Measurements from ENCODE around the gene SNX1. TPM values are rescaled to one million over a fixed set of nuclear protein-coding genes. Genes with fewer than 3 reads are reported as not detected.

SNX1 gene
- total and polyA plus RNA-seq, 2 donors: 59.4 to 76.6 TPM

DNA sequence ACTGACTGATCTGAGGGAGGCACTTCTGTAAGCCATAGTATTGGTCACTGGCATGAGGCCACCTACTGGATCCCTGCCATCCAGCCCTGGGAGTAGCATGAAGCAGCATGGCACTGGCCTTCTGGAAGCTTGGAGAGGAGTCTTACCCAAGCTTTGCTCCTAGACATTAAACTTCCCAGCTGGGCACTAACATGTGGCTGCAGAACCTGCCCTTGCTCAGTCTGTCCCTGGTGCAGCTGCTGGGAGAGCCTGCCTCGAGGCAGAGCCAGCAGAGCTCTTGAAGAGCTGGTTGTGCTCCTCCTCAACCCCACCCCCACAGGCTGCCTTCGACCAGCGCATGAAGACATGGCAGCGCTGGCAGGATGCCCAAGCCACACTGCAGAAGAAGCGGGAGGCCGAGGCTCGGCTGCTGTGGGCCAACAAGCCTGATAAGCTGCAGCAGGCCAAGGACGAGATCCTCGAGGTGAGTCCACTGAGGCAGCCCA, 38.6 kb downstream of the SNX1 start:
- H3K4me3 ChIP-seq (ENCODE audit: low read depth, low read length): no peak overlapping the region
- 68% methylated on average over 9 of the region's 9 CpGs for WGBS
- H3K36me3 ChIP-seq (ENCODE audit: insufficient read depth): peaks cover 22% of the 10 kb centered on the region
- DNase-seq (ENCODE audit: extremely low spot score): no peak
- no peaks in the 10 kb centered on the region for H3K4me1 ChIP-seq (ENCODE audit: insufficient read depth)
- H3K27ac ChIP-seq (ENCODE audit: low read depth): no peak overlapping the region

DNA sequence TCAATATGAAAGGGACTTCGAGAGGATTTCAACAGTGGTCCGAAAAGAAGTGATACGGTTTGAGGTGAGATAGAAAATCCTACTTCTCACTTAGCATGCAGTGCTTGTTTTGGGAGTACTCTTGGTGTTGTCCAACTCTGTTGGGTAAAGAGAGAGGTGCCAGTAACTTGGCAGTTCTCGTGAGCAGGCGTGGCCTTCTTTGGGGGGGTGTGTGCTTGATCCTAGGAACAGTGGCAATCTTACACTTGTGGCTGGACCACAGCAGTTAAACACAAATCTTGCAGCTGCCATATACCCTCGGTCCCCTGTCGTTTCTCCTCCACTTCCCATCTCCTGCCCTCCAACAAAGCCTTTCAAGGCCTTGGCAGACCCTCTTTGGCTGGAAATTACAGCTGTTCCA, 40.6 kb downstream of the SNX1 start:
- H3K36me3 ChIP-seq (ENCODE audit: insufficient read depth): peaks cover 18% of the 10 kb centered on the region
- no peak for DNase-seq (ENCODE audit: extremely low spot score)
- no peaks in the 10 kb centered on the region for H3K4me1 ChIP-seq (ENCODE audit: insufficient read depth)
- WGBS: 93% methylated on average over 7 of the region's 7 CpGs
- H3K27ac ChIP-seq (ENCODE audit: low read depth): no peak overlapping the region
- H3K4me3 ChIP-seq (ENCODE audit: low read depth, low read length): no peak overlapping the region

- 76% methylated on average over 8 of the region's 8 CpGs for WGBS
- Histone ChIP-seq H3K36me3 (ENCODE audit: insufficient read depth) (peaks cover 12% of the 10 kb centered on the region), H3K27ac (ENCODE audit: low read depth) (no peak overlapping the region), H3K4me3 (ENCODE audit: low read depth, low read length) (no peak overlapping the region), H3K4me1 (ENCODE audit: insufficient read depth) (no peaks in the 10 kb centered on the region)
- no peak for DNase-seq (ENCODE audit: extremely low spot score)
Observed at GRCh38 chr15:64137226-64137833, 41.5 kb downstream of the SNX1 start.

DNA sequence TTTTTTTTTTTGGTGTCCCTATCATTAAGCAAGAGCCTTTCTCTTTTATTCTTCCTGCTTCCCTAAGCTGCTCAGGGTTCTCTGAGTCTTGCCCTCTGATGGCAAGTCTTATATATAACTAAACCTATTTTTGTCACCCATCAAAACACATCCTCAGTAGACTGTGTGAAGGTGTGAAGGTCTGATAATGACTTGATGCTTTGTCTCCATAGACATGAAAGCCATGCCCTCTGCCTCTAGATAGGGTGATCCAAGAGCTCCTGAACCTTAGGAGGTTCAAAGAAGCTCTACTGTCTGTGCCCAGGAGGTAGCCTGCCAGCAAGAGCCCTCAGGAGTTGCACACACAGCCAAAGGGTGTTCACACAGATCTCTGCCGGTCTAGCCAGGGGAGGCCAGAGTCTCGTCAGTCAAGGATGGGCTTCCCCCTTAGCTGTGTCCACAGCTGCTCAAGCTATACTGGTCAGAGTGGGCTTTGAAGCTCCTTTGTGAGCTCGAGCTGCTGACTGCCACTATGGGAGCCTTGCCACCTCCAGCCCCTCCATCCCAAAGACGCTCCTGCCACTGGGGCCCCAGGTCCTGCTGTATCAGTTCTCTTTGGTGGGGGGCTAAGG, 42.7 kb downstream of the SNX1 start:
- H3K4me3 ChIP-seq (ENCODE audit: low read depth, low read length): no peak overlapping the region
- WGBS: 93% methylated on average over 4 of the region's 4 CpGs
- no peak for DNase-seq (ENCODE audit: extremely low spot score)
- H3K27ac ChIP-seq (ENCODE audit: low read depth): no peak overlapping the region
- H3K36me3 ChIP-seq (ENCODE audit: insufficient read depth): peaks cover 12% of the 10 kb centered on the region
- no peaks in the 10 kb centered on the region for H3K4me1 ChIP-seq (ENCODE audit: insufficient read depth)

DNA sequence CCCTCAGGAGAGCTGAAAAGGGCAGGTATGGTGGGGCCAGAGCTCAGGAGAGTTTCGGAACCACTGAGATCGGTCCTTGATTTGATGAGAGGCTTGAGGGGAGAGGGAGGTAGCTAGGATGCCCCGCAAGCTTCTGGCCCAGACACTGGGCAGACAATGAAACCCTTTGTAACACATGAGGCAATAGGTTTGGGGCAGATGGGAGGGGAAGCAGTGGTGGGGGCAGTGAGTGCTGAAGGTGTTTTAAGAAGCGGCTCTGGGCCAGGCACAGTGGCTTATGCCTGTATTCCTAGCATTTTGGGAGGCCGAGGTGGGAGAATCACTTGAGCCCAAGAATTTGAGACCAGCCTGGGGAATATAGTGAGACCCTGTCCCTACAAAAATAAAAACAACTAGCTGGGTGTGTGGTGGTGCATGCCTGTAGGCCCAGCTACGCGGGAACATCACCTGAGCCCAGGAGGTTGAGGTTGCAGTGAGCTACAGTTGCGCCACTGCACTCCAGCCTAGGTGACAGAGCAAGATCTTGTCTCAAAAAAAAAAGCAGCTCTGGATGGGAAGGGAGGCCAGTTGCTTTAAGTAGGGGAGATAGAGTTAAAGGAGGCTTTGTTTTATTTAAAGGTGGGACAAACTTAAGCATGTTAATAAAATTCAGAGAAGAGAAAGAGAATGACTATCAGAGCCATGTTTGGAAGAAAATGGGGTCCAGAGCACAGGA, 46.2 kb downstream of the SNX1 start:
- Histone ChIP-seq H3K36me3 (ENCODE audit: insufficient read depth) (peaks cover 7% of the 10 kb centered on the region), H3K4me3 (ENCODE audit: low read depth, low read length) (no peak overlapping the region), H3K4me1 (ENCODE audit: insufficient read depth) (no peaks in the 10 kb centered on the region), H3K27ac (ENCODE audit: low read depth) (no peak overlapping the region)
- DNase-seq (ENCODE audit: extremely low spot score): no peak
- 97% methylated on average over 8 of the region's 8 CpGs for WGBS

GRCh38 chr15:64143276-64143675, 47.5 kb downstream of the SNX1 start:
- Histone ChIP-seq H3K27ac (ENCODE audit: low read depth) (no peak overlapping the region), H3K4me3 (ENCODE audit: low read depth, low read length) (no peak overlapping the region), H3K36me3 (ENCODE audit: insufficient read depth) (peaks cover 2% of the 10 kb centered on the region), H3K4me1 (ENCODE audit: insufficient read depth) (no peaks in the 10 kb centered on the region)
- no peak for DNase-seq (ENCODE audit: extremely low spot score)
- 85% methylated on average over 6 of the region's 6 CpGs for WGBS

GRCh38 chr15:64144192-64144564, 48.4 kb downstream of the SNX1 start:
- DNase-seq (ENCODE audit: extremely low spot score): no peak
- Histone ChIP-seq H3K4me1 (ENCODE audit: insufficient read depth) (no peaks in the 10 kb centered on the region), H3K4me3 (ENCODE audit: low read depth, low read length) (no peak overlapping the region), H3K27ac (ENCODE audit: low read depth) (no peak overlapping the region), H3K36me3 (ENCODE audit: insufficient read depth) (no peaks in the 10 kb centered on the region)
- WGBS: 88% methylated on average over 8 of the region's 8 CpGs

GRCh38 chr15:64144565-64145281, 48.9 kb downstream of the SNX1 start:
- WGBS: 83% methylated on average over 14 of the region's 14 CpGs
- no peak for DNase-seq (ENCODE audit: extremely low spot score)
- Histone ChIP-seq H3K27ac (ENCODE audit: low read depth) (no peak overlapping the region), H3K4me1 (ENCODE audit: insufficient read depth) (no peaks in the 10 kb centered on the region), H3K4me3 (ENCODE audit: low read depth, low read length) (no peak overlapping the region), H3K36me3 (ENCODE audit: insufficient read depth) (no peaks in the 10 kb centered on the region)

DNA sequence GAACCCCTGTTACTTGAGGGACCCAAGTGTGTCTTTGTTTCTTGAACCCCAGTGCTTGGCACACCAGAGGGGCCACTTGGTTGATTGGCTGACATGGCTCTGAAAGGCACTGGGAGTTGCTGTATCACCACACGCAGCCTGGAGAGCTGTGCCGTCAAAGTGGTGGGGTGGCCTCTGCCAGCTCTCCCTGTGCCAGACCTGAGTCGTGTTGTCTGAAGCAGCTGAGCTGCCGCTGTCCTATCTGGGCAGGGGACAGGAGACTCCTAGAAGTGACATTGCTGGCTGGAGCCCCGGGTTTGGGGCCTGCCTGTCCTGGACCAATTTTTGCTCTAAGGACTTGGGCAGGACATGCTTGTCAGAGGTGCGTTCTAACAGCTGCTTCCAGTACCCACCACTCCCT, 50.3 kb downstream of the SNX1 start:
- H3K4me1 ChIP-seq (ENCODE audit: insufficient read depth): no peaks in the 10 kb centered on the region
- WGBS: 75% methylated on average over 6 of the region's 6 CpGs
- no peak for DNase-seq (ENCODE audit: extremely low spot score)
- no peaks in the 10 kb centered on the region for H3K36me3 ChIP-seq (ENCODE audit: insufficient read depth)
- no peak overlapping the region for H3K27ac ChIP-seq (ENCODE audit: low read depth)
- H3K4me3 ChIP-seq (ENCODE audit: low read depth, low read length): no peak overlapping the region

- WGBS: 72% methylated on average over 3 of the region's 3 CpGs
- no peak for DNase-seq (ENCODE audit: extremely low spot score)
Observed at GRCh38 chr15:64146520-64146884, 50.7 kb downstream of the SNX1 start.

GRCh38 chr15:64146885-64147681, 51.3 kb downstream of the SNX1 start:
- DNase-seq (ENCODE audit: extremely low spot score): no peak

More at GRCh38 chr15:64146520-64146884, 50.7 kb downstream of the SNX1 start:
- no peaks in the 10 kb centered on the region for H3K36me3 ChIP-seq (ENCODE audit: insufficient read depth)
- no peaks in the 10 kb centered on the region for H3K4me1 ChIP-seq (ENCODE audit: insufficient read depth)
- no peak overlapping the region for H3K27ac ChIP-seq (ENCODE audit: low read depth)
- H3K4me3 ChIP-seq (ENCODE audit: low read depth, low read length): no peak overlapping the region

GRCh38 chr15:64148168-64148567, 52.4 kb downstream of the SNX1 start:
- no peak for DNase-seq (ENCODE audit: extremely low spot score)
- Histone ChIP-seq H3K4me1 (ENCODE audit: insufficient read depth) (no peaks in the 10 kb centered on the region), H3K27ac (ENCODE audit: low read depth) (no peak overlapping the region), H3K36me3 (ENCODE audit: insufficient read depth) (no peaks in the 10 kb centered on the region), H3K4me3 (ENCODE audit: low read depth, low read length) (no peak overlapping the region)
- 77% methylated on average over 7 of the region's 7 CpGs for WGBS

More at GRCh38 chr15:64146885-64147681, 51.3 kb downstream of the SNX1 start:
- 68% methylated on average over 26 of the region's 26 CpGs for WGBS
- Histone ChIP-seq H3K36me3 (ENCODE audit: insufficient read depth) (no peaks in the 10 kb centered on the region), H3K4me3 (ENCODE audit: low read depth, low read length) (no peak overlapping the region), H3K4me1 (ENCODE audit: insufficient read depth) (no peaks in the 10 kb centered on the region), H3K27ac (ENCODE audit: low read depth) (no peak overlapping the region)

GRCh38 chr15:64148581-64148980, 52.8 kb downstream of the SNX1 start:
- Histone ChIP-seq H3K4me3 (ENCODE audit: low read depth, low read length) (no peak overlapping the region), H3K27ac (ENCODE audit: low read depth) (no peak overlapping the region), H3K36me3 (ENCODE audit: insufficient read depth) (no peaks in the 10 kb centered on the region), H3K4me1 (ENCODE audit: insufficient read depth) (no peaks in the 10 kb centered on the region)
- WGBS: 87% methylated on average over 3 of the region's 3 CpGs
- DNase-seq (ENCODE audit: extremely low spot score): no peak

Measured in urinary bladder (tissue), 4 donors.